WTC11 (cell line): Measurements from ENCODE around the gene OR9Q2. TPM values are rescaled to one million over a fixed set of nuclear protein-coding genes. Genes with fewer than 3 reads are reported as not detected.

ENCODE experiments used
- ATAC-seq: fragments of 200-7000 bp; cut with Tn5 transposase; 2 replicates; pipeline ENCODE4 v1.10.0; 2021; ENCODE audit warnings: mild to moderate bottlenecking, moderate library complexity
- CTCF ChIA-PET: fragments of 300-600 bp; sonication (Branson Sonifier 250); formaldehyde crosslinking; loops from one replicate; lab custom pipeline; 2021; ENCODE audit warnings: antibody characterized with exemption; lab: Charles Lee
- POLR2A ChIA-PET: fragments of 350-600 bp; sonication (Branson Sonifier 250); formaldehyde crosslinking; loops from one replicate; lab custom pipeline; 2021; ENCODE audit warnings: antibody characterized with exemption; lab: Charles Lee
- DNase-seq: peaks from one replicate; pipeline ENCODE4 v3.0.0; 2021; ENCODE audit warnings: low spot score
- H3K27ac Mint-ChIP-seq: 2 replicates; pipeline ENCODE4 v1.8.0; 2021; ENCODE audit warnings: mixed read lengths
- H3K27me3 Mint-ChIP-seq: 2 replicates; pipeline ENCODE4 v1.8.0; 2021; ENCODE audit warnings: low read depth, mild to moderate bottlenecking, moderate library complexity, mixed read lengths
- H3K36me3 Mint-ChIP-seq: 2 replicates; pipeline ENCODE4 v1.8.0; 2021; ENCODE audit warnings: mixed read lengths
- H3K4me1 Mint-ChIP-seq: 2 replicates; pipeline ENCODE4 v1.8.0; 2022; ENCODE audit warnings: mixed read lengths
- H3K4me3 Mint-ChIP-seq: 2 replicates; pipeline ENCODE4 v1.8.0; 2021; ENCODE audit warnings: mild to moderate bottlenecking, moderate library complexity, mixed read lengths
- H3K9me3 Mint-ChIP-seq: 2 replicates; pipeline ENCODE4 v1.8.0; 2021; ENCODE audit warnings: mixed read lengths
- ESRRA ChIP-seq: sonication (generic); formaldehyde crosslinking; IDR thresholded peaks from 2 replicates; pipeline ENCODE4 v1.8.1; 2022; ENCODE audit warnings: mild to moderate bottlenecking, missing genetic modification reagents, borderline replicate concordance
- FOXJ3 ChIP-seq: sonication (generic); formaldehyde crosslinking; IDR thresholded peaks from 2 replicates; pipeline ENCODE4 v1.9.0; 2021; ENCODE audit warnings: missing genetic modification reagents, mild to moderate bottlenecking, borderline replicate concordance
- FOXK1 ChIP-seq: sonication (generic); formaldehyde crosslinking; IDR thresholded peaks from 2 replicates; pipeline ENCODE4 v1.8.0; 2022; ENCODE audit warnings: mild to moderate bottlenecking, moderate library complexity, missing genetic modification reagents
- GABPB1 ChIP-seq: sonication (generic); formaldehyde crosslinking; IDR thresholded peaks from 2 replicates; pipeline ENCODE4 v1.8.1; 2023; ENCODE audit warnings: mild to moderate bottlenecking, missing genetic modification reagents
- JAZF1 ChIP-seq: fragments of 250-450 bp; sonication (Bioruptor Pico); IDR thresholded peaks from 2 replicates; pipeline ENCODE4 v1.9.0; 2021; ENCODE audit warnings: moderate library complexity, mild to moderate bottlenecking, inconsistent platforms
- MYBL2 ChIP-seq: sonication (generic); formaldehyde crosslinking; IDR thresholded peaks from 2 replicates; pipeline ENCODE4 v1.8.1; 2023; ENCODE audit warnings: mild to moderate bottlenecking, moderate library complexity, missing genetic modification reagents
- NFATC4 ChIP-seq: fragments of 250-450 bp; sonication (Bioruptor Pico); IDR thresholded peaks from 2 replicates; pipeline ENCODE4 v1.9.0; 2021; ENCODE audit warnings: mild to moderate bottlenecking
- NFE2L1 ChIP-seq: sonication (generic); formaldehyde crosslinking; IDR thresholded peaks from 2 replicates; pipeline ENCODE4 v1.8.1; 2023; ENCODE audit warnings: missing genetic modification reagents
- NR2C2 ChIP-seq: sonication (generic); formaldehyde crosslinking; IDR thresholded peaks from 2 replicates; pipeline ENCODE4 v1.8.0; 2022; ENCODE audit warnings: mild to moderate bottlenecking, missing genetic modification reagents
- NR3C1 ChIP-seq: sonication (generic); formaldehyde crosslinking; conservative IDR thresholded peaks from 2 replicates; pipeline ENCODE4 v1.8.1; 2023; ENCODE audit warnings: low read depth, mild to moderate bottlenecking, missing genetic modification reagents
- RELA ChIP-seq: sonication (generic); formaldehyde crosslinking; IDR thresholded peaks from 2 replicates; pipeline ENCODE4 v1.8.1; 2022; ENCODE audit warnings: missing genetic modification reagents, mild to moderate bottlenecking, borderline replicate concordance
- ZNF138 ChIP-seq: sonication (generic); formaldehyde crosslinking; conservative IDR thresholded peaks from 2 replicates; pipeline ENCODE4 v1.8.1; 2022; ENCODE audit warnings: mild to moderate bottlenecking, moderate library complexity, missing genetic modification reagents
- ZNF416 ChIP-seq: fragments of 250-450 bp; sonication (Bioruptor Pico); IDR thresholded peaks from 2 replicates; pipeline ENCODE4 v1.9.0; 2021; ENCODE audit warnings: mild to moderate bottlenecking, inconsistent platforms
- ZNF671 ChIP-seq: fragments of 250-450 bp; sonication (Bioruptor Pico); IDR thresholded peaks from 2 replicates; pipeline ENCODE4 v1.8.0; 2021; ENCODE audit warnings: mild to moderate bottlenecking
- total RNA-seq: library from RNA; stranded (reverse); gene quantifications from 3 replicates; pipeline ENCODE4 v1.2.3, GENCODE V29; 2021
- TF ChIP-seq, protein P1 (sequence below): sonication (generic); formaldehyde crosslinking; IDR thresholded peaks from 2 replicates; pipeline ENCODE4 v1.8.0; 2023; ENCODE audit warnings: missing genetic modification reagents
- TF ChIP-seq, protein P2 (sequence below): sonication (generic); formaldehyde crosslinking; conservative IDR thresholded peaks from 2 replicates; pipeline ENCODE4 v1.8.1; 2022; ENCODE audit warnings: mild to moderate bottlenecking, missing genetic modification reagents
- TF ChIP-seq, protein P3 (sequence below): sonication (generic); formaldehyde crosslinking; IDR thresholded peaks from 2 replicates; pipeline ENCODE4 v1.8.1; 2023; ENCODE audit warnings: mild to moderate bottlenecking, missing genetic modification reagents
- TF ChIP-seq, protein P4 (sequence below): sonication (generic); formaldehyde crosslinking; IDR thresholded peaks from 2 replicates; pipeline ENCODE4 v1.8.0; 2022; ENCODE audit warnings: mild to moderate bottlenecking, missing genetic modification reagents

OR9Q2 gene
- total RNA-seq, 1 experiment from 2014 or later, result not detected

DNA sequence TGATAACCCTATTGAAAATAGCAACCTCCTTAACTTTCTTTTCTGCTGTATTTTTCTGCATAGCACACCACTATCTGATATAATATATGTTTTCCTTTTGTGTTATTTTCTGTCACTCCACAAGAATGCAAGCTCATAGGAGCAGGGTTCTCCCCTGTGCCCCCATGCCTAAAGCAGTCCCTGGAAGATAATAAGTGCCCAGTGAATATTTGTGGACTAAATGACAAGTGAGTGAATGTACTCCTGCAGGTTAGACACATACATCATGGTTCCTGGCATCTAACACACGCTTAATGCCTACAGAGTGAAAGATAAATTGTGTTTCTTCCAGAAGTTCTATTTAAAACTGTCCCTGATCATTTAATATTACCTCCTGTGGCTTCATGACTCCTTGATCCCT is 23.9 kb upstream of the OR9Q2 start (continued):
- TF ChIP-seq, protein P1, sequence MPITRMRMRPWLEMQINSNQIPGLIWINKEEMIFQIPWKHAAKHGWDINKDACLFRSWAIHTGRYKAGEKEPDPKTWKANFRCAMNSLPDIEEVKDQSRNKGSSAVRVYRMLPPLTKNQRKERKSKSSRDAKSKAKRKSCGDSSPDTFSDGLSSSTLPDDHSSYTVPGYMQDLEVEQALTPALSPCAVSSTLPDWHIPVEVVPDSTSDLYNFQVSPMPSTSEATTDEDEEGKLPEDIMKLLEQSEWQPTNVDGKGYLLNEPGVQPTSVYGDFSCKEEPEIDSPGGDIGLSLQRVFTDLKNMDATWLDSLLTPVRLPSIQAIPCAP, result no peak

DNA sequence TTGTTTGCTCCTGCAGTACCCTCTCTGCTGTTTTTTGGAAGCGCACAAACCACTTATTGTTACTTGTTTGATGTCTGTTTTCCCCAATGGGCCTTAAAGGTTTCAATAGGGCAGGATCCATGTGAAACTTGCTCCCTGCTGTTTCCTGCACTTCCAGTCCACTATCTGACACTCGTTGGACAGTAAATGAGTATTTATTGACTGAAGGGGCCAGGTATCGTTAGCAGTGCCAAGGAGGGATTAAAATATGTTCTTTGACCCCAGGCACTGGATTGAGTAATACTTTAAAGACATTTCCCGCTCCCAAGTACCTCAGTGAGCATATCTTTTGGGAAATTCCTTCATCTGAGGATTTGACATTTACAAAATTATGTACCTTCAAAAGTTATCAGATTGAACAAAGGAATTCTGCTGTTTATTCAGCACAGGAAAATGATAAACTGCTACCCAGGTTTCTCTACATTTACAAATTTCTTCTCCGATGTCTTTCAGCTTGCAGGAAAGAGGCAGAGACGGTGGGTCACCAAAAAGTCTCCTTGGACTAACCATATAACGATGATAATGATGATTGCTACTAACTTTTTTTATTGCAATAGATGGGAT is 23.3 kb upstream of the OR9Q2 start:
- CTCF ChIA-PET, result no interaction called here
- Mint-ChIP-seq H3K9me3 (peaks cover 1% of the 10 kb centered on the region; the same call in 1 of the 2 replicates), H3K27me3 (no peaks in the 10 kb centered on the region), H3K27ac (no peak overlapping the region), H3K4me3 (no peak overlapping the region), H3K4me1 (peaks cover 11% of the 10 kb centered on the region), H3K36me3 (no peaks in the 10 kb centered on the region)
- DNase-seq (no peak), ATAC-seq (no peak)
- POLR2A ChIA-PET, result no interaction called here
- TF ChIP-seq, protein P2, sequence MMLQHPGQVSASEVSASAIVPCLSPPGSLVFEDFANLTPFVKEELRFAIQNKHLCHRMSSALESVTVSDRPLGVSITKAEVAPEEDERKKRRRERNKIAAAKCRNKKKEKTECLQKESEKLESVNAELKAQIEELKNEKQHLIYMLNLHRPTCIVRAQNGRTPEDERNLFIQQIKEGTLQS (CRISPR knock-in tag), result no peak
- TF ChIP-seq NR3C1 (CRISPR knock-in tag) (no peak), GABPB1 (peak; percentile 56), NR2C2 (no peak)

DNA sequence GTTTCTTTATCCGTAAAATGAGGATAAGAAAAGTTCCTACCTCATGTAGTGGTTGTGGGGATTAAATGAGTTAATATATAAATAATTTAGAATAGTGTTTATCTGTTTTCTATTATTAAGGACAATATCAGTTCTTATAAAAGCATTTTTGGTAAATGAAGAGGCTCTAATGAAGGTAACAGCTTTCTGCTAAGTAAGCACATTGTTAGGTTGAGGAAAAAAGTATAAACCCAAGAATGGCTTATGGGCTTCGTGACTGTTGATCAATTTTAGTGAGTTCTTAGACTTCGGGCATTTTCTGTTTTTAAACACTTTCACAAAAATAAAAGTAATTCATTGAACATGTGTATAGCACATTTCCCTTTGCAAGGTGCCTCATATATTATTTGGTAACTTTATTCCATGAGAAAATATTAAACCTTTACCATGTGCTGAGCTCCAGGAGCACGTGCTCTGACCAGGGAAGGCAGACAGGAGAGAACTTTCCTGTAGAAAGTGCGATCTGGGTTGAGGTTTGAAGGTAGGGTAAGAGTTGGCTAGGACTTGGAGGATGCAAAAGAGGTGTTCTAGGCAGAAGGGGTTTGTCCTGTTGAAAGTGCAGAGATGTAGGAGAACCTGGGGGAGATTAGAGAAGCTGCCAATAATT is 11.3 kb upstream of the OR9Q2 start:
- ATAC-seq (no peak), DNase-seq (no peak)
- H3K9me3 Mint-ChIP-seq, result no peaks in the 10 kb centered on the region
- no peak overlapping the region for H3K4me3 Mint-ChIP-seq
- ChIA-PET CTCF (interaction anchor here (0.8 kb wide), 1 partner anchor 118 kb away, joined by 3 read pairs; no protein-coding TSS in a partner anchor), POLR2A (no interaction called here)
- no peak overlapping the region for H3K27ac Mint-ChIP-seq
- no peaks in the 10 kb centered on the region for H3K27me3 Mint-ChIP-seq
- no peaks in the 10 kb centered on the region for H3K36me3 Mint-ChIP-seq
- TF ChIP-seq NR3C1 (CRISPR knock-in tag), result no peak
- TF ChIP-seq, protein P2 (CRISPR knock-in tag), result no peak
- TF ChIP-seq NFE2L1, result no peak
- no peak for TF ChIP-seq RELA (CRISPR knock-in tag)
- TF ChIP-seq FOXJ3 (CRISPR knock-in tag), result no peak
- no peak for TF ChIP-seq ZNF138 (CRISPR knock-in tag)
- TF ChIP-seq ZNF416, result no peak
- TF ChIP-seq, protein P3, sequence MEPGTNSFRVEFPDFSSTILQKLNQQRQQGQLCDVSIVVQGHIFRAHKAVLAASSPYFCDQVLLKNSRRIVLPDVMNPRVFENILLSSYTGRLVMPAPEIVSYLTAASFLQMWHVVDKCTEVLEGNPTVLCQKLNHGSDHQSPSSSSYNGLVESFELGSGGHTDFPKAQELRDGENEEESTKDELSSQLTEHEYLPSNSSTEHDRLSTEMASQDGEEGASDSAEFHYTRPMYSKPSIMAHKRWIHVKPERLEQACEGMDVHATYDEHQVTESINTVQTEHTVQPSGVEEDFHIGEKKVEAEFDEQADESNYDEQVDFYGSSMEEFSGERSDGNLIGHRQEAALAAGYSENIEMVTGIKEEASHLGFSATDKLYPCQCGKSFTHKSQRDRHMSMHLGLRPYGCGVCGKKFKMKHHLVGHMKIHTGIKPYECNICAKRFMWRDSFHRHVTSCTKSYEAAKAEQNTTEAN, result no peak
- TF ChIP-seq JAZF1, result no peak
- H3K4me1 Mint-ChIP-seq, result peaks cover 10% of the 10 kb centered on the region

DNA sequence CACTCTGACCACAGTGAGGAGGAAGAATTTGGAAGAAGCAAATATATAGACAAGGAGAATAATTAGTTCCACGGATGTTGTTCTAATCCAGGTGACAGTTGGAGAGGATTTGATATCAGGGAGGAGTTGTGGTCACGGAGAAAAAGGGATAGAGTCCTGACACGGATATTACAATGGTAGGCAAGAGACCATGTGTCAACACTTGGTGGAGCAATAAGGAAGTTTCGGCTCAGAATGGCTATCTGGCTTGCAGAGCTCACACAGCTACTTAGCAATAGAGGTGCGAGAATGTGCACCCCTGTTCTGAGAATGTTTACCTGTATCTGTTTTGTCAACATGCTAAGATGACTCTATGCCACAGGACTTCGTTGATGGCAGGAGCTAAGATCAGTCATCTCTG is 10.4 kb upstream of the OR9Q2 start:
- ATAC-seq (no peak), DNase-seq (no peak)
- Mint-ChIP-seq H3K27me3 (no peaks in the 10 kb centered on the region), H3K36me3 (no peaks in the 10 kb centered on the region), H3K27ac (no peak overlapping the region), H3K4me1 (peaks cover 10% of the 10 kb centered on the region), H3K9me3 (no peaks in the 10 kb centered on the region), H3K4me3 (no peak overlapping the region)
- TF ChIP-seq MYBL2 (CRISPR knock-in tag), result no peak
- no peak for TF ChIP-seq ESRRA (CRISPR knock-in tag)
- TF ChIP-seq NFATC4, result no peak
- TF ChIP-seq, protein P4, sequence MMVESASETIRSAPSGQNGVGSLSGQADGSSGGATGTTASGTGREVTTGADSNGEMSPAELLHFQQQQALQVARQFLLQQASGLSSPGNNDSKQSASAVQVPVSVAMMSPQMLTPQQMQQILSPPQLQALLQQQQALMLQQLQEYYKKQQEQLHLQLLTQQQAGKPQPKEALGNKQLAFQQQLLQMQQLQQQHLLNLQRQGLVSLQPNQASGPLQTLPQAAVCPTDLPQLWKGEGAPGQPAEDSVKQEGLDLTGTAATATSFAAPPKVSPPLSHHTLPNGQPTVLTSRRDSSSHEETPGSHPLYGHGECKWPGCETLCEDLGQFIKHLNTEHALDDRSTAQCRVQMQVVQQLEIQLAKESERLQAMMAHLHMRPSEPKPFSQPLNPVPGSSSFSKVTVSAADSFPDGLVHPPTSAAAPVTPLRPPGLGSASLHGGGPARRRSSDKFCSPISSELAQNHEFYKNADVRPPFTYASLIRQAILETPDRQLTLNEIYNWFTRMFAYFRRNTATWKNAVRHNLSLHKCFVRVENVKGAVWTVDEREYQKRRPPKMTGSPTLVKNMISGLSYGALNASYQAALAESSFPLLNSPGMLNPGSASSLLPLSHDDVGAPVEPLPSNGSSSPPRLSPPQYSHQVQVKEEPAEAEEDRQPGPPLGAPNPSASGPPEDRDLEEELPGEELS (CRISPR knock-in tag), result no peak
- no peak for TF ChIP-seq RELA (CRISPR knock-in tag)
- no peak for TF ChIP-seq FOXK1
- no peak for TF ChIP-seq ZNF671
- ChIA-PET POLR2A (no interaction called here), CTCF (no interaction called here)
